Neuronal stem cell (in vitro differentiated cells): Measurements from ENCODE around the gene NXPH1.

Experiments
- DNase-seq: peaks from one replicate; pipeline ENCODE4 v3.0.0-alpha.2; 2013; ENCODE audit warnings: low spot score
- H2AFZ ChIP-seq: one replicate; pipeline ENCODE4 v1.6.1; 2013; ENCODE audit warnings: mild to moderate bottlenecking, low read length, inconsistent platforms
- H2AK5ac ChIP-seq: 2 replicates; pipeline ENCODE4 v1.6.1; 2013; ENCODE audit warnings: low read depth, mild to moderate bottlenecking, inconsistent platforms, low read length, moderate library complexity, mixed read lengths
- H2BK120ac ChIP-seq: 2 replicates; pipeline ENCODE4 v1.6.1; 2013; ENCODE audit warnings: low read depth, mild to moderate bottlenecking, inconsistent platforms, low read length, moderate library complexity, mixed read lengths
- H2BK12ac ChIP-seq: one replicate; pipeline ENCODE4 v1.6.1; 2013; ENCODE audit warnings: low read length, inconsistent platforms
- H2BK15ac ChIP-seq: 2 replicates; pipeline ENCODE4 v1.6.1; 2013; ENCODE audit warnings: mild to moderate bottlenecking, low read length, inconsistent platforms, mixed read lengths
- H2BK5ac ChIP-seq: one replicate; pipeline ENCODE4 v1.6.1; 2013; ENCODE audit warnings: inconsistent platforms, mild to moderate bottlenecking, low read length, moderate library complexity
- H3K14ac ChIP-seq: one replicate; pipeline ENCODE4 v1.6.1; 2013; ENCODE audit warnings: low read length, inconsistent platforms
- H3K18ac ChIP-seq: 2 replicates; pipeline ENCODE4 v1.6.1; 2013; ENCODE audit warnings: low read length, inconsistent platforms
- H3K23ac ChIP-seq: 2 replicates; pipeline ENCODE4 v1.6.1; 2013; ENCODE audit warnings: low read depth, mild to moderate bottlenecking, mixed read lengths, low read length, inconsistent platforms; ENCODE audit not compliant: poor library complexity
- H3K27ac ChIP-seq: replicated peaks from 3 replicates; pipeline ENCODE4 v1.5.1; 2013; ENCODE audit warnings: low read length, inconsistent platforms
- H3K27me3 ChIP-seq, 3 experiments: 2 replicates each; pipeline ENCODE4 v1.6.1; 2013; ENCODE audit warnings: low read length in 3 of 3, mild to moderate bottlenecking in 2 of 3, inconsistent platforms in 1 of 3, low read depth in 1 of 3, mixed read lengths in 1 of 3, moderate library complexity in 1 of 3; ENCODE audit not compliant: control insufficient read depth in 3 of 3, insufficient read depth in 3 of 3
- H3K36me3 ChIP-seq, 2 donors: replicated peaks in 1 of 2; 2 replicates each; pipeline ENCODE4 v1.6.1; 2013; ENCODE audit warnings: low read length in 2 of 2; ENCODE audit not compliant: control insufficient read depth in 2 of 2, insufficient read depth in 2 of 2
- H3K4ac ChIP-seq: 2 replicates; pipeline ENCODE4 v1.6.1; 2013; ENCODE audit warnings: inconsistent platforms, mild to moderate bottlenecking, low read length, moderate library complexity
- H3K4me1 ChIP-seq, 2 donors: 1 replicate in 1 of 2; 2 replicates in 1 of 2; pipeline ENCODE4 v1.6.1; 2013; ENCODE audit warnings: low read length in 2 of 2, low read depth in 1 of 2; ENCODE audit not compliant: control insufficient read depth in 2 of 2, insufficient read depth in 1 of 2
- H3K4me2 ChIP-seq: one replicate; pipeline ENCODE4 v1.6.1; 2013; ENCODE audit warnings: mild to moderate bottlenecking, low read length, inconsistent platforms; ENCODE audit not compliant: insufficient read depth, poor library complexity, severe bottlenecking
- H3K4me3 ChIP-seq, 2 donors: 2 replicates each; pipeline ENCODE4 v1.5.1; 2013; ENCODE audit warnings: low read length in 2 of 2, mild to moderate bottlenecking in 2 of 2, inconsistent platforms in 1 of 2, moderate library complexity in 1 of 2
- H3K79me1 ChIP-seq: one replicate; pipeline ENCODE4 v1.6.1; 2013; ENCODE audit warnings: low read depth, mild to moderate bottlenecking, inconsistent platforms, low read length, moderate library complexity
- H3K9ac ChIP-seq: one replicate; pipeline ENCODE4 v1.6.1; 2013; ENCODE audit warnings: mild to moderate bottlenecking, low read depth, low read length, inconsistent platforms; ENCODE audit not compliant: poor library complexity
- H3K9me3 ChIP-seq, 2 donors: replicated peaks in 1 of 2; 2 replicates each; pipeline versions ENCODE3 to v1.6.1; 2013; ENCODE audit warnings: low read length in 2 of 2, mild to moderate bottlenecking in 2 of 2, inconsistent platforms in 1 of 2, low read depth in 1 of 2, mixed read lengths in 1 of 2, moderate library complexity in 1 of 2; ENCODE audit not compliant: control insufficient read depth in 2 of 2, insufficient read depth in 1 of 2
- H4K8ac ChIP-seq: one replicate; pipeline ENCODE4 v1.6.1; 2013; ENCODE audit warnings: low read depth, mild to moderate bottlenecking, inconsistent platforms, low read length, moderate library complexity
- H4K91ac ChIP-seq: one replicate; pipeline ENCODE4 v1.6.1; 2013; ENCODE audit warnings: low read length, low read depth, mild to moderate bottlenecking, inconsistent platforms; ENCODE audit not compliant: poor library complexity
- WGBS, 2 donors: extraction: QIAGEN DNeasy Blood & Tissue Kit; methylation state at CpG; one replicate each; pipeline ENCODE4 v1.1.7; 2013; ENCODE audit warnings: missing lambda C conversion rate in 2 of 2, mixed read lengths in 1 of 2; ENCODE audit not compliant: insufficient read length in 2 of 2, insufficient replicate concordance in 1 of 2; ENCODE audit errors: extremely low coverage in 2 of 2; 5-methylcytosine and 5-hydroxymethylcytosine counted together

Gene NXPH1

GRCh38 chr7:8453535-8453934 is 20.1 kb downstream of the NXPH1 start:
- no peaks in the 10 kb centered on the region for H3K9me3 ChIP-seq
- H2BK5ac ChIP-seq: no peak overlapping the region
- WGBS, 2 donors: no CpG with 5 or more reads among the region's 1 CpG

GRCh38 chr7:8455426-8455825 is 22.0 kb downstream of the NXPH1 start:
- Histone ChIP-seq H3K27me3 (no peaks in the 10 kb centered on the region), H3K79me1 (no peaks in the 10 kb centered on the region), H3K18ac (no peak overlapping the region), H4K91ac (no peak overlapping the region), H3K36me3 (no peaks in the 10 kb centered on the region), H3K14ac (no peak overlapping the region), H3K4me2 (no peak overlapping the region), H3K9ac (no peak overlapping the region), H2AK5ac (no peak overlapping the region), H2AFZ (no peak overlapping the region), H3K27ac (no peak overlapping the region), H3K23ac (no peak overlapping the region), H2BK12ac (no peak overlapping the region), H3K4ac (no peak overlapping the region), H3K9me3 (no peaks in the 10 kb centered on the region), H2BK120ac (no peak overlapping the region), H3K4me1 (no peaks in the 10 kb centered on the region), H3K4me3 (no peak overlapping the region), H2BK15ac (no peak overlapping the region), H2BK5ac (no peak overlapping the region), H4K8ac (no peak overlapping the region)
- no CpG with 5 or more reads among the region's 2 CpGs for WGBS, 2 donors
- DNase-seq: no peak

More at GRCh38 chr7:8453535-8453934, 20.1 kb downstream of the NXPH1 start:
- Histone ChIP-seq H3K36me3 (no peaks in the 10 kb centered on the region), H2AFZ (no peak overlapping the region), H2AK5ac (no peak overlapping the region), H3K9ac (no peak overlapping the region), H2BK15ac (no peak overlapping the region), H4K8ac (no peak overlapping the region), H3K27ac (no peak overlapping the region), H3K79me1 (no peaks in the 10 kb centered on the region), H3K27me3 (no peaks in the 10 kb centered on the region), H3K14ac (no peak overlapping the region), H3K4me3 (no peak overlapping the region), H2BK120ac (no peak overlapping the region), H3K23ac (no peak overlapping the region), H3K18ac (no peak overlapping the region), H3K4me1 (no peaks in the 10 kb centered on the region), H3K4me2 (no peak overlapping the region), H2BK12ac (no peak overlapping the region), H4K91ac (no peak overlapping the region), H3K4ac (no peak overlapping the region)
- DNase-seq: no peak

- Histone ChIP-seq H4K91ac (no peak overlapping the region), H2BK15ac (no peak overlapping the region), H3K9ac (no peak overlapping the region), H3K4me1 (no peaks in the 10 kb centered on the region), H4K8ac (no peak overlapping the region), H2AK5ac (no peak overlapping the region), H3K14ac (no peak overlapping the region), H3K27me3 (no peaks in the 10 kb centered on the region), H2AFZ (no peak overlapping the region), H2BK120ac (no peak overlapping the region), H2BK12ac (no peak overlapping the region), H2BK5ac (no peak overlapping the region), H3K23ac (no peak overlapping the region), H3K4me2 (no peak overlapping the region), H3K4ac (no peak overlapping the region), H3K36me3 (no peaks in the 10 kb centered on the region), H3K9me3 (no peaks in the 10 kb centered on the region), H3K27ac (no peak overlapping the region), H3K79me1 (no peaks in the 10 kb centered on the region), H3K4me3 (no peak overlapping the region), H3K18ac (no peak overlapping the region)
- WGBS, 2 donors: no CpG with 5 or more reads among the region's 2 CpGs
- no peak for DNase-seq
Measured at GRCh38 chr7:8462309-8462708, 28.9 kb downstream of the NXPH1 start.

- Histone ChIP-seq H3K36me3 (no peaks in the 10 kb centered on the region), H3K27ac (no peak overlapping the region), H3K4me1 (no peaks in the 10 kb centered on the region), H3K4ac (no peak overlapping the region), H2BK120ac (no peak overlapping the region), H3K4me3 (no peak overlapping the region), H4K8ac (no peak overlapping the region), H2BK5ac (no peak overlapping the region), H4K91ac (no peak overlapping the region), H3K9ac (no peak overlapping the region), H3K14ac (no peak overlapping the region), H2AK5ac (no peak overlapping the region), H2AFZ (no peak overlapping the region), H3K23ac (no peak overlapping the region), H3K18ac (no peak overlapping the region), H3K4me2 (no peak overlapping the region), H2BK15ac (no peak overlapping the region), H3K9me3 (no peaks in the 10 kb centered on the region), H3K79me1 (no peaks in the 10 kb centered on the region), H3K27me3 (no peaks in the 10 kb centered on the region), H2BK12ac (no peak overlapping the region)
- no peak for DNase-seq
- no CpG with 5 or more reads among the region's 4 CpGs for WGBS, 2 donors
Measured at GRCh38 chr7:8465338-8465737, 31.9 kb downstream of the NXPH1 start.
